Measurements from ENCODE around the gene GATAD2A.

The GATAD2A gene

GRCh38 chr19:19477705-19478383 lies 72.4 kb downstream of the GATAD2A start:
- TF ChIP-seq CTCF (IDR thresholded peaks at IDR 0.05; ENCODE audit: control insufficient read depth, extremely low read depth, insufficient read depth), result no peak
- H3K4me3 ChIP-seq (ENCODE audit: low read depth, low read length), result no peak overlapping the region
- DNase-seq (ENCODE audit: low read depth), result peak; percentile 59

GRCh38 chr19:19480688-19481087 lies 75.2 kb downstream of the GATAD2A start:
- no peak for TF ChIP-seq CTCF (IDR thresholded peaks at IDR 0.05; ENCODE audit: control insufficient read depth, extremely low read depth, insufficient read depth)
- no peak overlapping the region for H3K4me3 ChIP-seq (ENCODE audit: low read depth, low read length)
- DNase-seq (ENCODE audit: low read depth), result no peak

GRCh38 chr19:19482809-19483596 lies 77.5 kb downstream of the GATAD2A start:
- H3K4me3 ChIP-seq (ENCODE audit: low read depth, low read length), result no peak overlapping the region
- no peak for DNase-seq (ENCODE audit: low read depth)
- no peak for TF ChIP-seq CTCF (IDR thresholded peaks at IDR 0.05; ENCODE audit: control insufficient read depth, extremely low read depth, insufficient read depth)

- H3K4me3 ChIP-seq (ENCODE audit: low read depth, low read length), result no peak overlapping the region
- no peak for DNase-seq (ENCODE audit: low read depth)
- no peak for TF ChIP-seq CTCF (IDR thresholded peaks at IDR 0.05; ENCODE audit: control insufficient read depth, extremely low read depth, insufficient read depth)
These were observed 79.9 kb downstream of the GATAD2A start for GRCh38 chr19:19485161-19485997.

- DNase-seq (ENCODE audit: low read depth), result no peak
- H3K4me3 ChIP-seq (ENCODE audit: low read depth, low read length), result no peak overlapping the region
- TF ChIP-seq CTCF (IDR thresholded peaks at IDR 0.05; ENCODE audit: control insufficient read depth, extremely low read depth, insufficient read depth), result no peak
These were observed 80.5 kb downstream of the GATAD2A start for GRCh38 chr19:19485998-19486290.

- no peak overlapping the region for H3K4me3 ChIP-seq (ENCODE audit: low read depth, low read length)
- no peak for DNase-seq (ENCODE audit: low read depth)
- TF ChIP-seq CTCF (IDR thresholded peaks at IDR 0.05; ENCODE audit: control insufficient read depth, extremely low read depth, insufficient read depth), result no peak
These were observed 81.0 kb downstream of the GATAD2A start for GRCh38 chr19:19486343-19487076.

All from LNCaP clone FGC (cell line).